Lower lobe of right lung (tissue), 2 donors: Measurements from ENCODE around the gene EMILIN3. TPM values are rescaled to one million over a fixed set of nuclear protein-coding genes. Genes with fewer than 3 reads are reported as not detected.
A peak's percentile ranks its signal among the peaks of the same experiment; 100 is the strongest.

Experiments
- ATAC-seq, 2 donors: fragments of 200-7000 bp; cut with Tn5 transposase; one replicate each; pipeline ENCODE4 v1.9.1; 2020 to 2022; ENCODE audit warnings: mild to moderate bottlenecking in 2 of 2, moderate library complexity in 2 of 2
- DNase-seq: peaks from one replicate; pipeline ENCODE4 v3.0.0-alpha.2; 2020
- H3K27ac ChIP-seq: fragments of 200-600 bp; one replicate; pipeline ENCODE4 v1.8.0; 2022
- H3K27me3 ChIP-seq: fragments of 200-600 bp; one replicate; pipeline ENCODE4 v1.8.0; 2022; ENCODE audit warnings: low read depth
- H3K36me3 ChIP-seq: fragments of 200-600 bp; one replicate; pipeline ENCODE4 v1.8.0; 2022; ENCODE audit warnings: mild to moderate bottlenecking
- H3K4me1 ChIP-seq: fragments of 200-600 bp; one replicate; pipeline ENCODE4 v1.8.0; 2022
- H3K4me3 ChIP-seq: fragments of 200-600 bp; one replicate; pipeline ENCODE4 v1.8.0; 2022; ENCODE audit warnings: mild to moderate bottlenecking
- H3K9me3 ChIP-seq: fragments of 200-600 bp; one replicate; pipeline ENCODE4 v1.8.0; 2022
- intact Hi-C: fragments of 100-400 bp; cut with DNase I; formaldehyde crosslinking; loops from one replicate; pipeline ENCODE4 v1.11.0; 2022
- total RNA-seq: library from RNA; stranded (reverse); fragmentation: NEBNext Ultra II Directional; extraction: Animal tissue kit (Norgen Biotek cat#: 25700); gene quantifications from one replicate; pipeline ENCODE4 v1.2.1, GENCODE V29; 2021
- TF ChIP-seq, protein P1 (sequence below): fragments of 200-600 bp; IDR thresholded peaks from one replicate; pipeline ENCODE4 v1.8.0; 2022; ENCODE audit warnings: antibody characterized with exemption, mild to moderate bottlenecking
- donor health status: DM: no; HTN: yes; CAD: no; lungs with severe emphysema.

EMILIN3 gene
- total RNA-seq, 1 donor from 2014 or later = 0.15 TPM

GRCh38 chr20:41334443-41335421 is 31.9 kb downstream of the EMILIN3 start:
- Histone ChIP-seq H3K4me1 (peaks cover 20% of the 10 kb centered on the region), H3K36me3 (no peaks in the 10 kb centered on the region), H3K27ac (peak overlapping the region; percentile 34), H3K4me3 (no peak overlapping the region), H3K9me3 (no peaks in the 10 kb centered on the region), H3K27me3 (no peaks in the 10 kb centered on the region)
- intact Hi-C loops = loop anchor here (5.0 kb wide), 1 partner anchor 162 kb away; no protein-coding TSS in a partner anchor
- TF ChIP-seq, protein P1, sequence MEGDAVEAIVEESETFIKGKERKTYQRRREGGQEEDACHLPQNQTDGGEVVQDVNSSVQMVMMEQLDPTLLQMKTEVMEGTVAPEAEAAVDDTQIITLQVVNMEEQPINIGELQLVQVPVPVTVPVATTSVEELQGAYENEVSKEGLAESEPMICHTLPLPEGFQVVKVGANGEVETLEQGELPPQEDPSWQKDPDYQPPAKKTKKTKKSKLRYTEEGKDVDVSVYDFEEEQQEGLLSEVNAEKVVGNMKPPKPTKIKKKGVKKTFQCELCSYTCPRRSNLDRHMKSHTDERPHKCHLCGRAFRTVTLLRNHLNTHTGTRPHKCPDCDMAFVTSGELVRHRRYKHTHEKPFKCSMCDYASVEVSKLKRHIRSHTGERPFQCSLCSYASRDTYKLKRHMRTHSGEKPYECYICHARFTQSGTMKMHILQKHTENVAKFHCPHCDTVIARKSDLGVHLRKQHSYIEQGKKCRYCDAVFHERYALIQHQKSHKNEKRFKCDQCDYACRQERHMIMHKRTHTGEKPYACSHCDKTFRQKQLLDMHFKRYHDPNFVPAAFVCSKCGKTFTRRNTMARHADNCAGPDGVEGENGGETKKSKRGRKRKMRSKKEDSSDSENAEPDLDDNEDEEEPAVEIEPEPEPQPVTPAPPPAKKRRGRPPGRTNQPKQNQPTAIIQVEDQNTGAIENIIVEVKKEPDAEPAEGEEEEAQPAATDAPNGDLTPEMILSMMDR = no peak
- ATAC-seq (no peak), DNase-seq (no peak)

DNA sequence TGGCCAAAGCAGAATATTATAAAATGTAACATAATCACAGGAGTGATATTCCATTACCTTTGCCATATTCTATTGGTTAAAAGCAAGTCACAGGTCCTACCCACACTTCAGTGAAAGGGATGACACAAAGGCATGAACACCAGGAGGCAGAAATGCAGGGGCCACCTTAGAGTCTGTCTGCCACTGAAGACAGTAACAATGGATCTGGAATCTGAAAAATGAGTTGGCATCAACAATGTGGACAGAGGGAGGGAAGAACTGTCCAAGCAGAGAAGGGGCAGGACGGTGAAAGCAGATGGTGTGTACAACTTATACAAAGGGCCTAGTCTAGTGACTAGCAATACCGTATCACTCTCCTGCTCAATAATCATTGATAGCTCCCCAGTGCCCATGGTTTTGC is 32.6 kb downstream of the EMILIN3 start:
- TF ChIP-seq, protein P1 = no peak
- no peak overlapping the region for H3K4me3 ChIP-seq
- no peaks in the 10 kb centered on the region for H3K36me3 ChIP-seq
- no peak overlapping the region for H3K27ac ChIP-seq
- no peaks in the 10 kb centered on the region for H3K9me3 ChIP-seq
- no peaks in the 10 kb centered on the region for H3K27me3 ChIP-seq
- ATAC-seq = no peak
- peaks cover 21% of the 10 kb centered on the region for H3K4me1 ChIP-seq
- no peak for DNase-seq
- intact Hi-C loops = no loop called here

GRCh38 chr20:41331731-41332130 is 34.9 kb downstream of the EMILIN3 start:
- peaks cover 27% of the 10 kb centered on the region for H3K4me1 ChIP-seq
- H3K9me3 ChIP-seq = no peaks in the 10 kb centered on the region
- no peaks in the 10 kb centered on the region for H3K27me3 ChIP-seq
- H3K36me3 ChIP-seq = no peaks in the 10 kb centered on the region
- ATAC-seq (peak; percentile 28 to 32), DNase-seq (no peak)
- intact Hi-C loops = no loop called here
- TF ChIP-seq, protein P1 = no peak
- H3K27ac ChIP-seq = no peak overlapping the region
- H3K4me3 ChIP-seq = no peak overlapping the region

- H3K27me3 ChIP-seq = no peaks in the 10 kb centered on the region
- H3K27ac ChIP-seq = no peak overlapping the region
- H3K4me3 ChIP-seq = no peak overlapping the region
- no peaks in the 10 kb centered on the region for H3K36me3 ChIP-seq
- DNase-seq = no peak
- no peaks in the 10 kb centered on the region for H3K9me3 ChIP-seq
- intact Hi-C loops = no loop called here
- peaks cover 27% of the 10 kb centered on the region for H3K4me1 ChIP-seq
- TF ChIP-seq, protein P1 = no peak
- no peak for ATAC-seq
Observed at GRCh38 chr20:41330941-41331340, 35.7 kb downstream of the EMILIN3 start.

DNA sequence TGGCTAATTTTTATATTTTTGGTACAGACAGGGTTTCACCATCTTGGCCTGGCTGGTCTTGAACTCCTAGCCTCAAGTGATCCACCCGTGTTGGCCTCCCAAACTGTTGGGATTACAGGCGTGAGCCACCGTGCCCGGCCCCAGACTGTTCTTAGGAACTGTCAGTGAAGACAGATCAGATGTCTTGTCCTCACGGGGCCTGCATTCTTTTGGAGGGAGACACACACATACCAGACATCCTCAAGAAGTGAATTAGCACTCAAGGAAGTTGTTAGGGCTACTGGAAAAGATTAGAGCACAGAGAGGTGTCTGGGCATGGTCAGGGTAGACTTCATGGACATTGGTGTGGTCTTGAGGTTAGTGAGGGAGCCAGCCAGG is 36.3 kb downstream of the EMILIN3 start:
- intact Hi-C loops = no loop called here
- Histone ChIP-seq H3K27me3 (no peaks in the 10 kb centered on the region), H3K4me3 (no peak overlapping the region), H3K4me1 (peaks cover 27% of the 10 kb centered on the region), H3K36me3 (no peaks in the 10 kb centered on the region), H3K9me3 (no peaks in the 10 kb centered on the region), H3K27ac (peak overlapping the region; percentile 67)
- no peak for DNase-seq
- ATAC-seq = no peak
- TF ChIP-seq, protein P1 = no peak
